Measurements from ENCODE around the gene ZNF276. TPM values are rescaled to one million over a fixed set of nuclear protein-coding genes. Genes with fewer than 3 reads are reported as not detected.

ZNF276 gene
- total RNA-seq, 1 experiment from 2014 or later, result 30.1 TPM

DNA sequence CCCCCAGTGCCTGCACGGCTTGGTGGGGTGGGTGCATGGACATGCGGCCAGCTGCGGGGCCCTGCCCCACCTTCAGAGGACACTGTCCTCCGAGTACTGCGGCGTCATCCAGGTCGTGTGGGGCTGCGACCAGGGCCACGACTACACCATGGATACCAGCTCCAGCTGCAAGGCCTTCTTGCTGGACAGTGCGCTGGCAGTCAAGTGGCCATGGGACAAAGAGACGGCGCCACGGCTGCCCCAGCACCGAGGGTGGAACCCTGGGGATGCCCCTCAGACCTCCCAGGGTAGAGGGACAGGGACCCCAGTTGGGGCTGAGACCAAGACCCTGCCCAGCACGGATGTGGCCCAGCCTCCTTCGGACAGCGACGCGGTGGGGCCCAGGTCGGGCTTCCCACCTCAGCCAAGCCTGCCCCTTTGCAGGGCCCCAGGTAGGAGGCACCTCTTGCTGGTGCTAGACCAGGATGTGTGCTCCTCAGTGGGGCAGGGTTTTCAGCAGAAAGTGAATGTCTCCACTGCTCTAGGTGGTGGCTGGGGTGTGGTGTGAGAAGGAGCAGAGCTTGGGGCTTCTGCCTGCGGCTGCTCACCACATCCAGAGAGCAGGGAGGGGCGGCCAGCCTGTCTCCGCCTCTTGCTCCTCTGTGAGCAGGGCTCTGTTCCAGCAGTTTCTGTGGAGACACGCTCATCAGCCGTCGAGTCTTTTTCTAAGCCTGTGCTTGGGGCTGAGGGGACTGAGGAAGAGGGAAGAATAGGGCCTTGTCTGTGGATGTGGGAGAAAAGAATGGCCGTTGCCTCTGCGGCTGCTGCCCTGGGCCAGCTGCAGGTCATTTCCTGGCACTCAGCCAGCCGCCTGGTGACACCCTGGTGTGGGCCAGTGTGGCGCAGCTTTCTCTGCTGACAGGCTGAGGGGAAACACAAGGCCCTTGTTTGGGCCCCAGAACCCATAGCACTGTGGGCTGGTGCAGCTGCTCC is 2.2 kb downstream of the ZNF276 start:
- intact Hi-C loops (cut with micrococcal nuclease), result no loop called here
- no peak for ATAC-seq
- TF ChIP-seq, protein P1, sequence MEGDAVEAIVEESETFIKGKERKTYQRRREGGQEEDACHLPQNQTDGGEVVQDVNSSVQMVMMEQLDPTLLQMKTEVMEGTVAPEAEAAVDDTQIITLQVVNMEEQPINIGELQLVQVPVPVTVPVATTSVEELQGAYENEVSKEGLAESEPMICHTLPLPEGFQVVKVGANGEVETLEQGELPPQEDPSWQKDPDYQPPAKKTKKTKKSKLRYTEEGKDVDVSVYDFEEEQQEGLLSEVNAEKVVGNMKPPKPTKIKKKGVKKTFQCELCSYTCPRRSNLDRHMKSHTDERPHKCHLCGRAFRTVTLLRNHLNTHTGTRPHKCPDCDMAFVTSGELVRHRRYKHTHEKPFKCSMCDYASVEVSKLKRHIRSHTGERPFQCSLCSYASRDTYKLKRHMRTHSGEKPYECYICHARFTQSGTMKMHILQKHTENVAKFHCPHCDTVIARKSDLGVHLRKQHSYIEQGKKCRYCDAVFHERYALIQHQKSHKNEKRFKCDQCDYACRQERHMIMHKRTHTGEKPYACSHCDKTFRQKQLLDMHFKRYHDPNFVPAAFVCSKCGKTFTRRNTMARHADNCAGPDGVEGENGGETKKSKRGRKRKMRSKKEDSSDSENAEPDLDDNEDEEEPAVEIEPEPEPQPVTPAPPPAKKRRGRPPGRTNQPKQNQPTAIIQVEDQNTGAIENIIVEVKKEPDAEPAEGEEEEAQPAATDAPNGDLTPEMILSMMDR (conservative IDR thresholded peaks at IDR 0.05; ENCODE audit: low read depth, low read length), result no peak
- ChIA-PET POLR2A (ENCODE audit: unreplicated experiment) (no interaction called here), CTCF (interaction anchor here (0.5 kb wide), 1 partner anchor 115 kb away, joined by 3 read pairs; no protein-coding TSS in a partner anchor)
- peak overlapping the region; percentile 72 for H3K4me3 ChIP-seq (ENCODE audit: low read length)
- no peak overlapping the region for H3K27ac ChIP-seq (ENCODE audit: low read length)
- peaks cover 26% of the 10 kb centered on the region for H3K79me2 ChIP-seq (ENCODE audit: low read length)
- peaks cover 21% of the 10 kb centered on the region for H3K4me1 ChIP-seq (ENCODE audit: insufficient read depth, low read length)
- H3K9me2 ChIP-seq (replicated peaks; ENCODE audit: low read length), result no peaks in the 10 kb centered on the region
- H3K27me3 ChIP-seq (ENCODE audit: low read length), result no peaks in the 10 kb centered on the region
- no peak for DNase-seq
- no peaks in the 10 kb centered on the region for H3F3A ChIP-seq (ENCODE audit: low read length, unreplicated experiment)
- BruUV-seq (replicated peaks), result no TSS peak
- peaks cover 15% of the 10 kb centered on the region for H4K20me1 ChIP-seq (ENCODE audit: low read length)
- peak overlapping the region; percentile 80; the same call in 1 of the 2 replicates for H3K9ac ChIP-seq (ENCODE audit: low read length)
- H3K9me3 ChIP-seq (ENCODE audit: low read length), result no peaks in the 10 kb centered on the region
- no peaks in the 10 kb centered on the region for H3K36me3 ChIP-seq (ENCODE audit: low read depth, low read length)
- H3K4me2 ChIP-seq (ENCODE audit: low read length), result peak overlapping the region; percentile 89
- no peak overlapping the region for H2AFZ ChIP-seq (ENCODE audit: low read length)

GRCh38 chr16:89727406-89728120 is 6.2 kb downstream of the ZNF276 start:
- Histone ChIP-seq H3K4me3 (ENCODE audit: low read length) (no peak overlapping the region), H3K79me2 (ENCODE audit: low read length) (peaks cover 20% of the 10 kb centered on the region), H4K20me1 (ENCODE audit: low read length) (peaks cover 15% of the 10 kb centered on the region), H3K4me1 (ENCODE audit: insufficient read depth, low read length) (peaks cover 9% of the 10 kb centered on the region), H3K9me3 (ENCODE audit: low read length) (no peaks in the 10 kb centered on the region), H3K27ac (ENCODE audit: low read length) (no peak overlapping the region), H3K9ac (ENCODE audit: low read length) (no peak overlapping the region), H3K36me3 (ENCODE audit: low read depth, low read length) (no peaks in the 10 kb centered on the region), H3K9me2 (replicated peaks; ENCODE audit: low read length) (no peaks in the 10 kb centered on the region), H3K27me3 (ENCODE audit: low read length) (no peaks in the 10 kb centered on the region), H3K4me2 (ENCODE audit: low read length) (no peak overlapping the region), H2AFZ (ENCODE audit: low read length) (no peak overlapping the region), H3F3A (ENCODE audit: low read length, unreplicated experiment) (no peaks in the 10 kb centered on the region)
- BruUV-seq (replicated peaks), result no TSS peak
- TF ChIP-seq, protein P1 (conservative IDR thresholded peaks at IDR 0.05; ENCODE audit: low read depth, low read length), result no peak
- TF ChIP-seq EZH2phosphoT487 (IDR thresholded peaks at IDR 0.05; ENCODE audit: borderline replicate concordance, low read length) (no peak), EZH2 (IDR thresholded peaks at IDR 0.05; ENCODE audit: low read length, unreplicated experiment) (no peak)
- ChIA-PET POLR2A (ENCODE audit: unreplicated experiment) (no interaction called here), CTCF (no interaction called here)
- no peak for ATAC-seq
- intact Hi-C loops (cut with micrococcal nuclease), result no loop called here
- no peak for DNase-seq

All from PC-3 (cell line).